Measurements from ENCODE around the gene GIPC3.

Gene GIPC3

GRCh38 chr19:3585301-3586126 is at the start of gene GIPC3:
TSS of gene GIPC3 (plus strand) at chr19:3585478. CDS start at chr19:3585598, 120 bp downstream.
- H3K27me3 Mint-ChIP-seq (ENCODE audit: low read depth), result peaks cover 66% of the 10 kb centered on the region
- peaks cover 4% of the 10 kb centered on the region for H3K9me3 Mint-ChIP-seq

GRCh38 chr19:3535563-3535965 is 49.7 kb upstream of the GIPC3 start:
- H3K36me3 Mint-ChIP-seq (ENCODE audit: low read depth), result peaks cover 22% of the 10 kb centered on the region
- H3K27ac Mint-ChIP-seq, result no peak overlapping the region
- no peaks in the 10 kb centered on the region for H3K4me1 Mint-ChIP-seq
- no peaks in the 10 kb centered on the region for H3K27me3 Mint-ChIP-seq (ENCODE audit: low read depth)
- H3K9me3 Mint-ChIP-seq, result no peaks in the 10 kb centered on the region
- no peak for TF ChIP-seq CTCF (IDR thresholded peaks at IDR 0.05; ENCODE audit: unreplicated experiment in 3 of 3)
- no peak overlapping the region for H3K4me3 Mint-ChIP-seq

More at GRCh38 chr19:3585301-3586126, at the start of gene GIPC3:
- Mint-ChIP-seq H3K4me3 (no peak within 1 kb of the TSS), H3K4me1 (peaks cover 2% of the 10 kb centered on the region), H3K27ac (no peak within 1 kb of the TSS), H3K36me3 (ENCODE audit: low read depth) (no peaks in the 10 kb centered on the region)
- no peak for TF ChIP-seq CTCF (IDR thresholded peaks at IDR 0.05; ENCODE audit: unreplicated experiment in 3 of 3)

GRCh38 chr19:3535981-3536380 is 49.3 kb upstream of the GIPC3 start:
- Mint-ChIP-seq H3K4me3 (no peak overlapping the region), H3K9me3 (no peaks in the 10 kb centered on the region), H3K36me3 (ENCODE audit: low read depth) (peaks cover 21% of the 10 kb centered on the region), H3K4me1 (no peaks in the 10 kb centered on the region), H3K27me3 (ENCODE audit: low read depth) (no peaks in the 10 kb centered on the region), H3K27ac (no peak overlapping the region)
- no peak for TF ChIP-seq CTCF (IDR thresholded peaks at IDR 0.05; ENCODE audit: unreplicated experiment in 3 of 3)

GRCh38 chr19:3536429-3537100 is 48.7 kb upstream of the GIPC3 start:
- TF ChIP-seq CTCF (IDR thresholded peaks at IDR 0.05; ENCODE audit: unreplicated experiment in 3 of 3), result no peak
- H3K27me3 Mint-ChIP-seq (ENCODE audit: low read depth), result no peaks in the 10 kb centered on the region
- H3K4me1 Mint-ChIP-seq, result no peaks in the 10 kb centered on the region

GRCh38 chr19:3537101-3537437 is 48.2 kb upstream of the GIPC3 start:
- no peak for TF ChIP-seq CTCF (IDR thresholded peaks at IDR 0.05; ENCODE audit: unreplicated experiment in 3 of 3)
- peaks cover 16% of the 10 kb centered on the region for H3K36me3 Mint-ChIP-seq (ENCODE audit: low read depth)
- no peaks in the 10 kb centered on the region for H3K9me3 Mint-ChIP-seq
- no peaks in the 10 kb centered on the region for H3K4me1 Mint-ChIP-seq
- H3K27ac Mint-ChIP-seq, result no peak overlapping the region
- no peak overlapping the region for H3K4me3 Mint-ChIP-seq
- no peaks in the 10 kb centered on the region for H3K27me3 Mint-ChIP-seq (ENCODE audit: low read depth)

More at GRCh38 chr19:3536429-3537100, 48.7 kb upstream of the GIPC3 start:
- Mint-ChIP-seq H3K9me3 (no peaks in the 10 kb centered on the region), H3K36me3 (ENCODE audit: low read depth) (peaks cover 16% of the 10 kb centered on the region), H3K4me3 (no peak overlapping the region), H3K27ac (no peak overlapping the region)

All from nephron (organoid).